ENCODE results near the gene DDX47.

GRCh38 chr12:12840580-12840899 is 27.4 kb downstream of the DDX47 start:
- TF ChIP-seq CTCF (IDR thresholded peaks at IDR 0.05 in 8 of 11, conservative IDR thresholded peaks at IDR 0.05 in 3 of 11) (no peak), POLR2AphosphoS5 (IDR thresholded peaks at IDR 0.05) (no peak), POLR2A (IDR thresholded peaks at IDR 0.05) (no peak)
